ENCODE measurements around the gene B4GAT1. TPM values are rescaled to one million over a fixed set of nuclear protein-coding genes. Genes with fewer than 3 reads are reported as not detected.
"Not testable (repeated sequence)": the region's sequence is repeated elsewhere in the genome, so short reads cannot be mapped to it uniquely, and the experiment has no call there.

B4GAT1 gene
- total RNA-seq, 1 donor from 2014 or later: 49.3 TPM

DNA sequence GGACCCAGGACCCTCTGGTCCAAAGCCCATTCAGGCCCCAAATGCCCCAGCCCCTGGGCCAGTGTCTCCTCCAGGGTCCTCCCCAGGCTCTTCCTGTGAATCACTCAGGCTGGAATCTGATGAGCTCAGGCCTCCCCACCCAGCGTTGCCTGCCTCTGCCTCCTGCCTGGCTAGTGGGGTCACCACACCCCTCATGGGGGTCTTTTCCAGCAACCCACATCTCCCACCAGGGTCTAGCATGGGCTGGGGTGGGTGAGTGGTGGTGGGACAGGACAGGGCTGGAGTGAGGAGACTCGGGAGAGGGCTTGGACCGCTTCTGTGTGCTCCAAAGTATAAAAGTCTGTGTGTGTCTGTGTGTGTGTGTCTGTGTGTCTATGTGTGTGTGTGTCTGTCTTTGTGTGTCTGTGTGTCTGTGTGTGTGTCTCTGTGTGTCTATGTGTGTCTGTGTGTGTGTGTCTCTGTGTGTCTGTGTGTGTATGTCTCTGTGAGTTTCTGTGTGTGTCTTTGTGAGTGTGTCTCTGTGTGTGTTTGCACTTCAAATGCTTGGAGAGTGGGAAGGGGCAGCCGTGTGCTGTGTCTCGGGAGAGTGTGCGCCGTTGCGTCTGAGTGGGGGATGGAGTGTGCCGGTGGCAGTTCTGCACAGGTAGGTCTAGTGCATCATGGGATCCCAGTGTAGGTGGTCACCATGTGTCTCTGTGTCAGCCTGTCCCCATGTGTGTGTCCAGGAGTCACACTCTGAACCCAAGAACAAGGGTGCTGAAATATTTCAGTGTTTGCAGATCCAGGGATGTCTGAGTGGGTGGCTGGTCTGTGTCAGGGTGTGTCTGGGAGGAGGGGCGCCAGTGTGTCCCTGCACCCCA lies 20.0 kb downstream of the B4GAT1 start:
- no peak for DNase-seq (ENCODE audit: low spot score)
- intact Hi-C loops (cut with DNase I): no loop called here
- peak; percentile 51 for ATAC-seq

DNA sequence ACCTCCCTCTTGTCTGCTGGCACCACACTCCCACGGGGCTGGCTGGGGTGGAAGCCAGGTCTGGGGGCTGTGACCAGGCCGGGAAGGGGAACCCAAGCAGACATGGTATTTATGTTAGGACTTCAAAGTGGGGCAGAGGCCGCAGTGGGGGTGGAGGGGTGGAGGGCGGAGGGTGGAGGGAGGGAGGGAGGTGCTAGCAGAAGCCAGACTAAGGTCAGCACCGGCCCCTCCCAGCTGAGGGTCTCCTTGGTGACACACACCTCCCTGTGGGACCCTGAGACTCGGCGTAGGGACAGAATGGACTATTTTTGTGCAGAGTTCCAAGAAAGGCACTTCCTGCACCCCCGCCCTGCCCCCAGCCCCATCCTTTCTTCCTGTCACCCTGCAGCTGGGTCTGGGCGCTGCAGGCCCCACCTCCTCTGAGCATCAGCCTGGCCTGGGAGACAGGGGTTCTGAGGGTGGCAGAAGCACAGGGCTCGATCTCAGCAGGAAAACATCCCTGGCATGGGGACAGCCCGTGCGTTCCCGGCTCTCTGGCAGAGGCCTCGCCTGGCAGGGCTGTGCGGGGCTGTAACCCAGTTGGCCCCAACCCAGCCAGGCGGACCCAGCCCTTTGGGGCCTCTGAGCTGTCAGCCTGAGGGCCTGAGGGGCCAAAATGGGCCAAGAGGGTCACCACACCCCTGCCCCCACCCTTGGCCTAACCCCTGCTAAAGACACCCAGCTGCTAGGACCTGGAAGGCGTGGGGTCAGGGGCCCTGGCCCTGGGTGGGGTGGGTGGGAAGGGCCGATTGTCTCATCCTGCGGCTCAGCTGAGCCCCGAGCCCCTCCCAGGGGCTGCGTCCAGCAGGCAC lies 20.9 kb downstream of the B4GAT1 start:
- ATAC-seq (peak; percentile 38), DNase-seq (ENCODE audit: low spot score) (no peak)
- intact Hi-C loops (cut with DNase I): no loop called here

DNA sequence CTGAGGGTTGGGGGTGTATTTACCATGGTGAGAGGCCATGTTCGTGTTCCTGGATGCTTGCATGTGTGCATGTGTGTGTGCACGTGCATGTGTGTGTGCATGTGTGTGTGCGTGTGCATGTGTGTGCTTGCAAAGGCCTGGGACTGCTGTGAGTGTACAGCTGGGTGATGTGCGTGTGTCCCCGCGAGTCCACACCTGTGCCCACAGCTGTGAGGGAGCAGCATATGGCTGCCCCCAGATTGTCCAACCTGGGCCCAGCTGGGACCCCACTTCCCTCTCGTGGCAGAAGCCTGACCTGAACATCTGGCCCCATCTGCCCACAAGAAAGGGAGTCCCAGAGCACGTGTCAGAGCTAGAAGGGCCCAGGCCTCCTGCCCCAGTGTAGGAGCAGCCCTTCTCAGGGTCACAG lies 22.2 kb downstream of the B4GAT1 start:
- intact Hi-C loops (cut with DNase I): no loop called here

DNA sequence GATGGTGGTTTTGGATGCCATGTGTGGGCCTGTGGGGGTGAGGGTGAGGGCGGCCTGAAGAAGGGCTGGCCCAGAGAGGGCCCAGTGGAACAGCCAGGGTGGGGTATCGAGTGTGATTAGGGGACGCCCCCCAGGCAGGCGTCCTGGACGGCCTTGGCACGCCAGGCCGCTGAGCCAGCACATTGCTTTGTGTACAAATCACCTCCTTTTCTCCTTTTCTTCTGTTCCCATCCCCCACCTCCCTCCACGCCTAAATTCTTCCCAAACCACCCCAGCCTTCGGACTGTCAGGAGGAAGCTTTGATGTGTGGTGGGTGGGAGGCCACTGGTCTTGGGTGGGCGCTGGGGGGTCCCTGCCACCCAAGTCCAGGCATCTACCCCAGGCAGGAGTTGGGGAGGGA lies 22.8 kb downstream of the B4GAT1 start:
- ATAC-seq (no peak), DNase-seq (ENCODE audit: low spot score) (no peak)
- intact Hi-C loops (cut with DNase I): no loop called here

More for the DNA sequence above, 22.2 kb downstream of the B4GAT1 start:
- ATAC-seq (no peak), DNase-seq (ENCODE audit: low spot score) (no peak)

DNA sequence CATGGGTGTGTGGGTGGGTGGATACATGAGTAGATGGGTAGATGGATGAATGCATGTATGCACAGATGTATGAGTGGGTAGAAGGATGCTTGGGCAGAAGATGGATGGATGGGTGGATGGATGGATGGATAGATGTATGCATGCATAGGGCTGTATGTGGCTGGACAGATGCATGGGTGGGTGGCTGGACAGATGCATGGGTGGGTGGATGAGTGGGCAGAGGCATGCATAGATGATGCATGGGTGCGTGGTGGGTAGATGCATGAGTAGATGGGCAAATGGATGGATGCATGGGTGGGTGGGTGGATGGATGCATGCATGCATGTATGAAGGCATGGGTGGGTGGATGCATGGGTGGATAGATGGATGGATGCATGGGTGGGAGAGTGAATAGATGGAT lies 23.7 kb downstream of the B4GAT1 start:
- no peak for ATAC-seq
- intact Hi-C loops (cut with DNase I): no loop called here

DNA sequence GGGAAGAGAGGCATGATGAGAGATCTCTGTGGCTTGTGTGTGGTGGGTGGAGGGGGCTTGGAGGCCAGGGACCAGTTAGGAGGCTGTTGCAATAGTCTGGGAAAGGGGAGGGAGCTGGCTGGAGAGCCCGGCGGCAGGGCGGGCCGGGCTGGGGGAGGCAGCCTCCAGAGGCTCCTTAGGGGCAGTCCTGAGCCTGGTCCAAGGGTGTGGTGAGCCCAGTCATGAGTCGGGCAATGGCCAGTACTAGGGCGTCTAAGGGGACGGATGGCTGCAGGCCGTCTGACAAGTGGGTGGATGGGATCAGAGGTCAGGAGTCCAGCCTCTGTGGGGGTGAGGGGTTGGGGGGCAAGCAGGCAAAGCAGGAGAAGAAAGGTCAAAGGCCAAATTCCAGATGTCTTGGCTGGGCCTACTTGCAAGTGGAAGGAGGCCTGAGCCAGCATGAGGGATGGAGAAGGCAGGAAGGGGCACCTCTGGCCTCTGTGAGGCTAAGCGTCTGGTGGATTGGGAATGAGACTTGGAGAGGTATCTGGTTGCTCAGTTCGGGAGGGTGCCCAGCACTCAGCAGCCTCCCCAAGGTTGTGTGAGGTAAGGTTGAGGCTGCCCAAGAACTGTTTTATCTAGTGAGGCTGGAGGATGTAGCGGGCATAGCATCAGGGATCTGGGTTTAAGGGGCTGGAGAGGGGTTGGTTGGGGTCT lies 24.5 kb downstream of the B4GAT1 start:
- ATAC-seq: peak; percentile 79
- no peak for DNase-seq (ENCODE audit: low spot score)
- intact Hi-C loops (cut with DNase I): no loop called here

More for the DNA sequence above, 23.7 kb downstream of the B4GAT1 start:
- DNase-seq (ENCODE audit: low spot score): no peak

DNA sequence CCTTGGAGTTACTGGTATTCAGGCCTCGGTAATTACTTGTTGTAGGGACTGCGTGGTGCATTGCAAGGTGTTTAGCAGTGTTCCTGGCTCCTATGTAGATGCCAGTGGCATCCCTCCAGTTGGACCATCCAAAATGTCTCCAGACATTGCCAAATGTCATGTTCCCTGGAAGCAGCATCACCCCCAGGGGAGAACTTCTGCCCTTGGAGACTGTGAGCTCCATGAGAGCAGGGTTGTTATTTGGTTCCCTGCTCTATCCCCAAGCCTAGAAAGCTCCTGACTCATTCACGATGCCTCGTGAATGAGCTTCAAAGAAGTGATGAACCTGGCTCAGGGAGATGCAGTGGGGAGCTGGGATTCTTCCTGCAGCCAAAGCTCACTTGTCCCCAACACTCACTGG lies 25.8 kb downstream of the B4GAT1 start:
- intact Hi-C loops (cut with DNase I): no loop called here
- ATAC-seq: no peak
- no peak for DNase-seq (ENCODE audit: low spot score)

DNA sequence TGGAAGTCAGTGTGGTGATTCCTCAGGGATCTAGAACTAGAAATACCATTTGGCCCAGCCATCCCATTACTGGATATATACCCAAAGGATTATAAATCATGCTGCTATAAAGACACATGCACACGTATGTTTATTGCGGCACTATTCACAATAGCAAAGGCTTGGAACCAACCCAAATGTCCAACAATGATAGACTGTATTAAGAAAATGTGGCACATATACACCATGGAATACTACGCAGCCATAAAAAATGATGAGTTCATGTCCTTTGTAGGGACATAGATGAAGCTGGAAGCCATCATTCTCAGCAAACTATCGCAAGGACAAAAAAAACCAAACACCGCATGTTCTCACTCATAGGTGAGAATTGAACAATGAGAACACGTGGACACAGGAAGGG lies 26.7 kb downstream of the B4GAT1 start:
- ATAC-seq; intact Hi-C loops (cut with DNase I): not testable (repeated sequence)

DNA sequence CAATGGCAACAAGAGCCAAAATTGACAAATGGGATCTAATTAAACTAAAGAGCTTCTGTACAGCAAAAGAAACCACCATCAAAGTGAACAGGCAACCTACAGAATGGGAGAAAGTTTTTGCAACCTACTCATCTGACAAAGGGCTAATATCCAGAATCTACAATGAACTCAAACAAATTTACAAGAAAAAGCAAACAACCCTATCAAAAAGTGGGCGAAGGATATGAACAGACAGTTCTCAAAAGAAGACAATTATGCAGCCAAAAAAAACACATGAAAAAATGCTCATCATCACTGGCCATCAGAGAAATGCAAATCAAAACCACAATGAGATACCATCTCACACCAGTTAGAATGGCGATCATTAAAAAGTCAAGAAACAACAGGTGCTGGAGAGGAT lies 27.1 kb downstream of the B4GAT1 start:
- intact Hi-C loops (cut with DNase I); DNase-seq (ENCODE audit: low spot score); ATAC-seq: not testable (repeated sequence)

More for the DNA sequence above, 26.7 kb downstream of the B4GAT1 start:
- DNase-seq (ENCODE audit: low spot score): not testable (repeated sequence)

DNA sequence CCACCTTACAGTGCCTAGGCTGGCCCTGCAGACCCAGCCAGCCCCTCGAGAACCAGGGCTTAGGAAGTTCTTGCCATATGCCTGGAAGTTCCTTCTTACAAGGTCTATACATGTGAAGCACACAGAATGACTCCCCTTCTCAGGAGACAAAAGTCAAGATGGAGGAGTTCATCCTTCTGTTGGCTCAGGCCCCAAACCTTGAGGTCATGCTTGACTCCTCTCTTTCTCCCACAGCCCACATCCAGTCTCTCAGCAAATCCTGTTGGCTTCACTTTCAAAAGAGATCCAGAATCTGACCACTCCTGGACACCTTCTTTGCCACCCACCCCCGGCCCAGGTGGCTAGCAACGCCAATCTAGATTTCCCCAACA lies 28.8 kb downstream of the B4GAT1 start:
- ATAC-seq: no peak

DNA sequence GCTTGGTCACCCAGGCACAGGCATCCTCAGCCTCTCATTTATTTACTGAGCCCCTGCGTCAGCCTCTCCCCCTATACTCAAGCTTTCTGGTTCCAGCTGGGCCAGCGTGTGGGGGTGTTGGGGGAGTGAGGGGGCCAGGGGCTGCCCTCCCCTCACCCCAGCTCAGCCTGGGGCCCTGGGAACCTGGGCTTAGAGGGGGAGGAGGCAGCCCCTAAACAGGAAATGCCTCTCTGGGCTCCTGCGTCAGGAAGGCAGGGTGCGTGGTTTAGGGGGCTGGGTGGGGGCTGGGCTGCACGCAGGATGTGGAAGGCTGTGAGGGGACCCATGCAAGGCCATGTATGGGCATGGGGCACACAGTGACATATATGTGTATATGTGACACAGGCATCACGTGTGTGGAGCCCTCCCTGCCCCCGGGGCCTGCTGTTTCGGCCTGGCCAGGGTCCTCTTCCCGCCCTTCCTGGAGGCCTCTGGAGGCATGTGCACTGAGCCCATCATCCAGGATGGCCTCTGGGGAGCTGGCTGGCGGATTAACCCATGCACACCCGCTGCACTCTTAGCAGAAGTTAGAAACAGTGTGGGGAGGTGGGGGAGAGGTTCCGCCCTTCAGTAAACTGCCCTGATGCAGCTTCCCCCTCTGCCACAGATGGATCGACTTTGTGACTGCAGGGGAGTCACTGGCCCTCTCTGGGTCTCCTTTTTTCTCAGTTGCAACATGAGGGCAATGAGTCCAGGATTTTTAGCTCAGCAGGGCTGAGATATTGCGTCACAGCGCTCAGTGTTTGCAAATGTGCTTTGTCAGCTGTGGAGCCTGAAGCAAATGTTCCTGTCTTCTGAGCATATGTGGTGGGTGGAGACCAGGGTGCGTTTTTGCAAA lies 29.5 kb downstream of the B4GAT1 start:
- peak; percentile 55 for ATAC-seq
- DNase-seq (ENCODE audit: low spot score): no peak
- intact Hi-C loops (cut with DNase I): no loop called here

More for the DNA sequence above, 28.8 kb downstream of the B4GAT1 start:
- intact Hi-C loops (cut with DNase I): no loop called here
- no peak for DNase-seq (ENCODE audit: low spot score)

DNA sequence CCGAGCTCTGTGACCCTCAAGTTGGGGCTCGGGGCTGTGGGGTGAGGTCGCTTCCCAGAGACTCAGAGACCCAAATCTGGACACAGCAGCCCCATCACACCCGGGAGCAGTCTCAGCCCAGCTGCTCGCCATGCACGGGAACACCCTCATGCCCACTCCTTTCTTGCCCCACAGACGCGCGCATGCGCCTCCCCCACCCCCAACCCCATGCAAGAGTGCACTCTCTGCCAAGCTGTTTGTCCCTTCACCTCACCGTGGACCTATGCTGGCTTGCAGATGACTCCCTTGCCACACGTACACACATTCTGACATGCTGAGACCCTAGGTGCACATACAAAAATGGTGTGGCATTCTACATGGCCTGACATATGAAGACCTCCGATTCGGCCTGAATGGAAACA lies 30.1 kb downstream of the B4GAT1 start:
- peak; percentile 33 for ATAC-seq
- intact Hi-C loops (cut with DNase I): no loop called here

DNA sequence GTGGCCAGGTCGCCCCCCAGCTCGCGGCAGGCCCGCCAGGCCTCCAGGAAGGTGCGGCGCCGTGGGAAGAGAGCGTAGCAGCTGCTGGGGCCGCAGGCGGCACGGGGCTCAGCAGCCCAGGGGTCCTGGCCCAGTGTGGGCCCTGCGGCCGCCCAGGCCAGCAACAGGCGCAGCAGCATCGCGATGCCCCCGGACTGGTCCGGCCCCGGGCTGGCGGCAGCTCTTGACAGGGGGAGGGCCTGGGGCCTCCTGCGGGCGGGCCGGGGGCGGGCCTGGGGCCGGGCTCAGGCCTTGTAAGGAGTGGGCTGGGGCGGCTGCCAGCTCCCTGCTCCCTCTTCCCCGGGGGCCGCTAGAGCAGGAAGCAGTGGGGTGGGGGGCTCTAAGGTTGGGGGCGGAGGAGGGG lies 30.6 kb downstream of the B4GAT1 start, which contains the start of gene CD248:
Gene CD248 (minus strand): TSS at position 196 of the 403 bp plus-strand sequence. CDS start 17 bp downstream, at position 179.
- peak; percentile 45 for ATAC-seq
- peak; percentile 89 for DNase-seq (ENCODE audit: low spot score)
- intact Hi-C loops (cut with DNase I): no loop called here

More for the DNA sequence above, 30.1 kb downstream of the B4GAT1 start:
- peak; percentile 75 for DNase-seq (ENCODE audit: low spot score)

DNA sequence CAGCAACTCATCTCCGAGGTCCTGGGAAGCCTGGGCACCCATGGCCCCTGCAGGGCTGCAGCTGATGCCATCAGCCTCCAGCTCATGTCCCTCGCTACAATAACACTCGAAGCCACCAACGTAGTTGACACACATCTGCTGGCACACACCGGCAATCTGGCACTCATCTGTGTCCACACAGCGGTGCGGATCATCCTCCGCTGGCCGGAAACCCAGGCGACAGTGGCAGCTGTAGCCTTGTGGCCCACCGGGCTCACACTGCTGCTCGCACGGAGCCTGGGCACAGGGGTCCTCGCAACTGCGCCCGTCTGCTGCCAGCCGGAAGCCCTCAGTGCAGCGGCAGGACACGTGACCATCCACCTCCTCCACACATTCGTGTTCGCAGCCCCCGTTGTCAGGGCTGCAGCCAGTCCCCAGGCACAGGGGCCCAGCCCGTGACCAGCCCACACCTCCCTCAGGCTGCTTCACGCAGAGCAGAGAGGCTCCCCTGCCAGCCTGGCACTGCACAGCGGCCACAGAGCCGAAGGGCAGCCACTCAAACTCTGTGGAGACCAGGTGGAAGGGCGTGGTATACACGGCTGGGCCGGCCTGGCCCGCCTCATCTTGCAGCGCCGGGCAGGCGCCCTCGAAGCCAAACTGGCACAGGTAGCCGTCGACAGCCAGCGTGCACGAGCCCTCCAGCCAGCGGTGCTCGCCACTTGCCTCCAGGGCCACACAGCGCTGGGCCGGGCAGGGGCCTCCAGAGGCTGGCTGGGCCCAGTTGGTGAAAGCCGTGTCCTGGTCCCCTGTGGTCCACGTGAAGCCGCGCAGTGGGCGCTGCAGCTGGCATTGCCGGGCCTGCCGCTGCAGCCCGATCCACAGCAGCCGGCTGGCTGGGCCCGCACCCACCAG lies 31.3 kb downstream of the B4GAT1 start:
- intact Hi-C loops (cut with DNase I): no loop called here

DNA sequence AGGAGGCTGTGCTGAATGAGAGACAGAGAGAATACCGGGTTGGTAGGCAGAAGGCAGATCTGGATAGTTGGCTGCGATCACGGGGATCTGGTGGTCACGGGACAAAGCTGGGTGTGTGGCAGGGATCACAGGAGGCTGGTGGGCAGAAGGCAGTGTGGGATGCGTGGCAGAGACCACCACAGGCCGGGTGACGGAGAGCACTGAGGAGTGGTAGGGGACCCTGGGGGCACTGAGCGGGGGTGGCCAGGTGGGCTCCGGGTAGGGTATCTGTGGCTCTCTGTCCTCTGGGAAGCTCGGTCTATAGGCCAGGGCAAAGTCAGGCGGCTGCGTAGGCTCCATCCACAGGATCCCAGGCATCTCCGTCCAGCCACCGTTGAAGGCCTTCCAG lies 31.9 kb downstream of the B4GAT1 start:
- ATAC-seq (no peak), DNase-seq (ENCODE audit: low spot score) (no peak)

More for the DNA sequence above, 31.3 kb downstream of the B4GAT1 start:
- ATAC-seq: no peak
- DNase-seq (ENCODE audit: low spot score): no peak

DNA sequence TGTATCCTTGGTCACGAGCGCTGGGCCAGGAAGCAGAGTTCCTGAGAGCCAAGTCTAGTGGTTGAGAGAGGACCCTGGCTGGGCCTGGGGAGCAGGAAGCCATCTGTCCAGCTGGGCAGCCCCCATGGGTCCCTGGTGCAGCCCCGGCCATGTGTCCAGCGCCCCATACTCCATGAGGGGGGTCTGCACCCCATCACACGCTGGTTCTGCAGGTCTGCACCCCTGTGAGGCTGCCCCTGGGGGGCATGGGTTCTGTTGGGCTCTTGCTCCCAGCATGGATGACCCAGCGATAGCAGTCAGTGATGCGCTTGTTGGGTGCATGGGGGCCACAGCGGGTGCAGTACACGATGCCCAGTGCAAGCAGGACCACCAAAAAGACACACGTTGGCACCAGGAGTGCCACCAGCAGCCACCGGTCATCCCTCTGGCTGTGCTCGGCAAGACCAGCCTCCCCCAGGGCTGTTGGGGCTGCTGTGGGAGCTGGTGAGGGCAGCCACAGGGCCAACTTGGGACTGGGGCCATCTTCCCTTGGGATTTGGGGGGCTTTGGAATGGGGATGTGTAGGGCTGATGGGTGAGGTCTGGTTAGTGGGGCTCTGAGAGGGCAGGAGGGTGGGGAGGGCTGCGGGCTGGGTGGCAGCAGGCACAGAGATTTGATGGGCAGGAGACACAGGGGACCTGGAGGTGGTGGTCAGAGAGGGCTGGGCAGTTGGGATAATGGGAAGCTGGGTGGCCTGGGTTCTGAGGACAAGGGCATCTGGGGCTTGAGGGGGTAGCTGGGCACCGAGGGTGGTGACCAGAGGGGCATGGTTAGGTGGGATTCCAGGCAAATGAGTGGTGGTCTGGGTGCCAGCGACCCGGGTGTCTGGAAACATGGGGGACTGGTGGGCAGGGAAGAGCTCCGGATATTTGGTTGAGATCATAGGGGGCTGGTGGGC lies 32.6 kb downstream of the B4GAT1 start:
- intact Hi-C loops (cut with DNase I): no loop called here
- ATAC-seq: no peak
- DNase-seq (ENCODE audit: low spot score): no peak

More for the DNA sequence above, 31.9 kb downstream of the B4GAT1 start:
- intact Hi-C loops (cut with DNase I): no loop called here
